H1 (cell line): ENCODE results near the gene POU2F1. TPM values are rescaled to one million over a fixed set of nuclear protein-coding genes. Genes with fewer than 3 reads are reported as not detected.

ENCODE experiments used
- CTCF ChIA-PET: fragments of 300-600 bp; sonication (Branson Sonifier 250); formaldehyde crosslinking; loops from one replicate; lab custom pipeline; 2021; ENCODE audit not compliant: partially characterized antibody; lab: Charles Lee
- POLR2A ChIA-PET: fragments of 300-600 bp; sonication (Branson Sonifier 250); formaldehyde crosslinking; loops from one replicate; lab custom pipeline; 2021; ENCODE audit warnings: inconsistent platforms; ENCODE audit not compliant: partially characterized antibody; lab: Charles Lee
- DNase-seq, 2 experiments: peaks; one replicate each; pipeline versions ENCODE4 v3.0.0 to v3.0.0-alpha.2; 2010 to 2022; ENCODE audit warnings: low spot score in 2 of 2, low read depth in 1 of 2, mixed read lengths in 1 of 2
- FAIRE-seq: peaks from 2 replicates; lab custom pipeline; 2011; peaks lifted over from hg19 to GRCh38; lab: Jason Lieb, UNC
- H2AFZ ChIP-seq: 2 replicates; pipeline ENCODE4 v1.8.1; 2012; ENCODE audit warnings: low read length, inconsistent platforms
- H2AK5ac ChIP-seq: 2 replicates; pipeline ENCODE4 v1.6.1; 2013; ENCODE audit warnings: low read depth, low read length
- H2BK120ac ChIP-seq: replicated peaks from 2 replicates; pipeline ENCODE3; 2013; ENCODE audit warnings: low read depth, low read length, inconsistent platforms
- H2BK12ac ChIP-seq: 2 replicates; pipeline ENCODE4 v1.6.1; 2013; ENCODE audit warnings: low read depth, low read length
- H2BK15ac ChIP-seq: 2 replicates; pipeline ENCODE4 v1.6.1; 2013; ENCODE audit warnings: low read length
- H2BK20ac ChIP-seq: 2 replicates; pipeline ENCODE4 v1.6.1; 2013; ENCODE audit warnings: low read length
- H2BK5ac ChIP-seq: 2 replicates; pipeline ENCODE4 v1.6.1; 2013; ENCODE audit warnings: low read depth, low read length
- H3K14ac ChIP-seq: 2 replicates; pipeline ENCODE4 v1.6.1; 2013; ENCODE audit warnings: inconsistent platforms; ENCODE audit not compliant: insufficient read length
- H3K18ac ChIP-seq: 2 replicates; pipeline ENCODE4 v1.6.1; 2013; ENCODE audit warnings: low read length; ENCODE audit errors: extremely low read depth
- H3K23ac ChIP-seq: 2 replicates; pipeline ENCODE4 v1.6.1; 2013; ENCODE audit warnings: inconsistent platforms; ENCODE audit not compliant: insufficient read length
- H3K23me2 ChIP-seq: 2 replicates; pipeline ENCODE4 v1.6.1; 2013; ENCODE audit warnings: low read depth, low read length
- H3K27ac ChIP-seq: 2 replicates; pipeline ENCODE4 v1.6.1; 2011; ENCODE audit warnings: low read depth, low read length, inconsistent platforms
- H3K27me3 ChIP-seq, 4 experiments: replicated peaks in 1 of 4; 1 replicate in 1 of 4; 2 replicates in 3 of 4; pipeline versions ENCODE4 v1.6.1 to v1.8.1; 2011 to 2013; ENCODE audit warnings: low read length in 3 of 4, mild to moderate bottlenecking in 3 of 4, inconsistent platforms in 2 of 4, mixed read lengths in 2 of 4, moderate library complexity in 1 of 4; ENCODE audit not compliant: control insufficient read depth in 3 of 4, insufficient read depth in 3 of 4; ENCODE audit errors: extremely low read depth in 1 of 4
- H3K36me3 ChIP-seq, 4 experiments: 2 replicates each; pipeline versions ENCODE4 v1.6.1 to v1.8.1; 2011 to 2013; ENCODE audit warnings: mild to moderate bottlenecking in 4 of 4, low read length in 3 of 4, moderate library complexity in 2 of 4, control low read depth in 1 of 4, inconsistent platforms in 1 of 4; ENCODE audit not compliant: insufficient read depth in 4 of 4, control insufficient read depth in 2 of 4
- H3K4ac ChIP-seq: replicated peaks from 2 replicates; pipeline ENCODE3; 2013; ENCODE audit warnings: low read length, low read depth, mixed read lengths, inconsistent platforms; ENCODE audit not compliant: insufficient read length
- H3K4me1 ChIP-seq, 4 experiments: replicated peaks in 1 of 4; 1 replicate in 1 of 4; 2 replicates in 3 of 4; pipeline versions ENCODE4 v1.6.1 to v1.8.1; 2011 to 2013; ENCODE audit warnings: low read length in 3 of 4, inconsistent platforms in 2 of 4, mixed read lengths in 1 of 4; ENCODE audit not compliant: insufficient read depth in 4 of 4, control insufficient read depth in 3 of 4
- H3K4me2 ChIP-seq, 2 experiments: 2 replicates each; pipeline versions ENCODE4 v1.6.1 to v1.8.1; 2011 to 2013; ENCODE audit warnings: low read depth in 2 of 2, low read length in 2 of 2, control low read depth in 1 of 2, inconsistent platforms in 1 of 2, mild to moderate bottlenecking in 1 of 2; ENCODE audit not compliant: insufficient read depth in 1 of 2
- H3K4me3 ChIP-seq, 4 experiments: fragments of 200-600, 300-600 bp in 1 of 4; sonication (generic), shearing (Covaris generic), sonication (Bioruptor Twin) in 1 of 4; 2 replicates each; pipeline versions ENCODE4 v1.5.1 to v1.8.1; 2011 to 2016; ENCODE audit warnings: low read length in 4 of 4, low read depth in 3 of 4, control low read depth in 2 of 4, inconsistent platforms in 2 of 4, mild to moderate bottlenecking in 2 of 4, mixed read lengths in 1 of 4, moderate library complexity in 1 of 4; ENCODE audit not compliant: insufficient read depth in 2 of 4; ENCODE audit errors: extremely low read depth in 1 of 4
- H3K56ac ChIP-seq: replicated peaks from 2 replicates; pipeline ENCODE3; 2013; ENCODE audit warnings: low read depth, mild to moderate bottlenecking, mixed read lengths, low read length, inconsistent platforms; ENCODE audit not compliant: insufficient read length
- H3K79me1 ChIP-seq: 2 replicates; pipeline ENCODE4 v1.6.1; 2013; ENCODE audit warnings: low read depth, low read length, control low read depth
- H3K79me2 ChIP-seq, 2 experiments: 2 replicates each; pipeline versions ENCODE4 v1.6.1 to v1.8.1; 2012 to 2013; ENCODE audit warnings: low read length in 2 of 2, mild to moderate bottlenecking in 2 of 2, inconsistent platforms in 1 of 2; ENCODE audit not compliant: insufficient read depth in 2 of 2, control insufficient read depth in 1 of 2
- H3K9ac ChIP-seq, 4 experiments: replicated peaks in 1 of 4; 1 replicate in 1 of 4; 2 replicates in 3 of 4; pipeline versions ENCODE4 v1.6.1 to v1.8.1; 2011 to 2013; ENCODE audit warnings: low read depth in 3 of 4, low read length in 3 of 4, control low read depth in 2 of 4, mild to moderate bottlenecking in 2 of 4, moderate library complexity in 2 of 4, inconsistent platforms in 1 of 4; ENCODE audit errors: extremely low read depth in 1 of 4
- H3K9me3 ChIP-seq, 2 experiments: 2 replicates each; pipeline versions ENCODE4 v1.6.1 to v1.8.1; 2012 to 2013; ENCODE audit warnings: mild to moderate bottlenecking in 2 of 2, moderate library complexity in 2 of 2, control low read depth in 1 of 2, inconsistent platforms in 1 of 2, low read depth in 1 of 2, low read length in 1 of 2, mixed read lengths in 1 of 2; ENCODE audit not compliant: insufficient read depth in 2 of 2
- H4K20me1 ChIP-seq, 2 experiments: replicated peaks in 1 of 2; 2 replicates each; pipeline versions ENCODE3 to v1.8.1; 2011 to 2013; ENCODE audit warnings: inconsistent platforms in 2 of 2, low read length in 2 of 2, mild to moderate bottlenecking in 1 of 2; ENCODE audit not compliant: insufficient read depth in 2 of 2, control insufficient read depth in 1 of 2
- H4K5ac ChIP-seq: 2 replicates; pipeline ENCODE4 v1.6.1; 2013; ENCODE audit warnings: low read length, low read depth, mixed read lengths, inconsistent platforms; ENCODE audit not compliant: insufficient read length
- H4K8ac ChIP-seq: 2 replicates; pipeline ENCODE4 v1.8.0; 2013; ENCODE audit warnings: mild to moderate bottlenecking, moderate library complexity, low read length, inconsistent platforms; ENCODE audit not compliant: insufficient read depth; ENCODE audit errors: extremely low read depth
- H4K91ac ChIP-seq: replicated peaks from 2 replicates; pipeline ENCODE3; 2013; ENCODE audit warnings: low read length, mixed read lengths, inconsistent platforms; ENCODE audit not compliant: insufficient read length
- ASH2L ChIP-seq: fragments of 200-600, 300-600 bp; sonication (generic); IDR thresholded peaks from one replicate; pipeline ENCODE4 v1.7.1; 2017; ENCODE audit warnings: low read length
- EZH2 ChIP-seq: fragments of 200-600 bp; sonication (generic); IDR thresholded peaks from 2 replicates; pipeline ENCODE4 v1.7.1; 2012; ENCODE audit warnings: low read depth, mild to moderate bottlenecking, moderate library complexity, low read length, inconsistent platforms; ENCODE audit not compliant: severe bottlenecking
- GABPA ChIP-seq: IDR thresholded peaks from 2 replicates; pipeline ENCODE4 v1.6.1; 2011; ENCODE audit warnings: mild to moderate bottlenecking, low read length, moderate library complexity, borderline replicate concordance; ENCODE audit not compliant: insufficient read depth
- HDAC2 ChIP-seq, 2 experiments: fragments of 300-600 bp in 1 of 2; sonication (generic) in 1 of 2; IDR thresholded peaks; 2 replicates each; pipeline ENCODE4 v1.6.1; 2011 to 2012; ENCODE audit warnings: low read depth in 2 of 2, low read length in 2 of 2, mild to moderate bottlenecking in 2 of 2, moderate library complexity in 2 of 2, borderline replicate concordance in 1 of 2, inconsistent platforms in 1 of 2
- JUN ChIP-seq: IDR thresholded peaks from 2 replicates; pipeline ENCODE4 v1.6.1; 2011; ENCODE audit warnings: low read depth, mild to moderate bottlenecking, improper control_type of control experiment, low read length
- MAX ChIP-seq: IDR thresholded peaks from 2 replicates; pipeline ENCODE4 v1.6.1; 2012; ENCODE audit warnings: inconsistent platforms
- POLR2A ChIP-seq, 2 experiments: IDR thresholded peaks; 1 replicate in 1 of 2; 2 replicates in 1 of 2; pipeline ENCODE4 v1.6.1; 2011; ENCODE audit warnings: low read depth in 2 of 2, low read length in 2 of 2, mild to moderate bottlenecking in 2 of 2; ENCODE audit errors: control extremely low read depth in 1 of 2
- POLR2AphosphoS5 ChIP-seq: IDR thresholded peaks from 2 replicates; pipeline ENCODE4 v1.6.1; 2011; ENCODE audit warnings: low read depth, low read length
- SAP30 ChIP-seq: fragments of 300-600 bp; sonication (generic); IDR thresholded peaks from 2 replicates; pipeline ENCODE4 v1.7.1; 2012; ENCODE audit warnings: low read length, moderate library complexity, mild to moderate bottlenecking, inconsistent platforms; ENCODE audit not compliant: insufficient read depth, insufficient replicate concordance
- SIX5 ChIP-seq: IDR thresholded peaks from 2 replicates; pipeline ENCODE4 v1.6.1; 2011; ENCODE audit warnings: mild to moderate bottlenecking, low read depth, low read length
- SP1 ChIP-seq: IDR thresholded peaks from 2 replicates; pipeline ENCODE4 v1.6.1; 2011; ENCODE audit warnings: low read depth, low read length
- TCF12 ChIP-seq: IDR thresholded peaks from 2 replicates; pipeline ENCODE4 v1.6.1; 2011; ENCODE audit warnings: low read depth, mild to moderate bottlenecking, low read length
- YY1 ChIP-seq: IDR thresholded peaks from 2 replicates; pipeline ENCODE4 v1.6.1; 2011; ENCODE audit warnings: low read depth, mild to moderate bottlenecking, low read length
- WGBS, 2 experiments: shearing (Covaris generic) in 1 of 2; methylation state at CpG; one replicate each; pipeline versions ENCODE4 v1.1.6 to v1.1.7; 2013 to 2015; ENCODE audit warnings: low lambda C conversion rate in 2 of 2, mixed read lengths in 2 of 2, inconsistent platforms in 1 of 2, low coverage in 1 of 2, missing lambda C conversion rate in 1 of 2; ENCODE audit not compliant: insufficient replicate concordance in 2 of 2, insufficient coverage in 1 of 2, insufficient read length in 1 of 2; ENCODE audit errors: extremely low coverage in 1 of 2, missing lambda C conversion rate in 1 of 2; 5-methylcytosine and 5-hydroxymethylcytosine counted together
- polyA plus RNA-seq, 7 experiments: library from polyadenylated mRNA; depleted of rRNA in 3 of 7; stranded (reverse) in 5 of 7; unstranded in 2 of 7; fragments of >200 nt in 5 of 7; fragments of 200-250 nt in 2 of 7; gene quantifications; 1 replicate in 5 of 7; 2 replicates in 1 of 7; 4 replicates in 1 of 7; pipeline versions ENCODE4 v1.2.1 to v1.2.3, GENCODE V29; 2011 to 2013; ENCODE audit warnings: missing spikeins in 2 of 7, mixed read lengths in 2 of 7
- total RNA-seq: library from RNA; stranded (reverse); fragmentation: NEBNext Ultra II Directional; extraction: Animal tissue kit (Norgen Biotek cat#: 25700); gene quantifications from 2 replicates; pipeline ENCODE4 v1.2.1, GENCODE V29; 2021

Gene POU2F1
- total and polyA plus RNA-seq, 2 of the 8 experiments (the other 6 are each of a cell fraction or from before 2014, with no cell fraction given), result 37.0 to 57.2 TPM

- H2BK12ac ChIP-seq, result no peak overlapping the region
- no peak overlapping the region for H3K14ac ChIP-seq
- H3K4me1 ChIP-seq, result peaks cover 0 to 10% (median 2%) of the 10 kb centered on the region in 4 experiments; a peak in 3 of 7 replicates
- H3K79me1 ChIP-seq, result 0 out of 2 replicates have a peak, but pooled peaks cover 2% of the 10 kb centered on the region
- no peak overlapping the region for H3K18ac ChIP-seq
- no peaks in the 10 kb centered on the region for H3K23me2 ChIP-seq
- no peak overlapping the region for H2BK15ac ChIP-seq
- no peak overlapping the region for H3K4ac ChIP-seq
- no peak overlapping the region for H3K9ac ChIP-seq
- no peak overlapping the region for H3K23ac ChIP-seq
- H4K91ac ChIP-seq, result no peak overlapping the region
- no peak overlapping the region for H2BK5ac ChIP-seq
- CTCF ChIA-PET, result interaction anchor here (1.9 kb wide), 1 partner anchor 13 kb away, joined by 7 read pairs; no protein-coding TSS in a partner anchor
- peaks cover 0 to 8% (median 0%) of the 10 kb centered on the region in 4 experiments; a peak in 2 of 8 replicates for H3K36me3 ChIP-seq
- H3K9me3 ChIP-seq, result no peaks in the 10 kb centered on the region
- WGBS, 2 experiments, result 90% methylated on average over 1 of the region's 1 CpG; no CpG with 5 or more reads in 1 of the 2 experiments
- H4K5ac ChIP-seq, result no peak overlapping the region
- H2BK120ac ChIP-seq, result no peak overlapping the region
- H3K4me2 ChIP-seq, result no peak overlapping the region
- no peak overlapping the region for H3K4me3 ChIP-seq
- H4K20me1 ChIP-seq, result peaks cover 1 to 4% of the 10 kb centered on the region in 2 experiments
- H2AK5ac ChIP-seq, result no peak overlapping the region
- H3K27ac ChIP-seq, result no peak overlapping the region
- no peak overlapping the region for H4K8ac ChIP-seq
- H2BK20ac ChIP-seq, result no peak overlapping the region
- FAIRE-seq, result no peak
- peaks cover 0 to 77% of the 10 kb centered on the region in 2 experiments; a peak in 2 of 4 replicates for H3K79me2 ChIP-seq
- no peak overlapping the region for H2AFZ ChIP-seq
- H3K56ac ChIP-seq, result no peak overlapping the region
- POLR2A ChIA-PET, result no interaction called here
- no peak for DNase-seq
- no peaks in the 10 kb centered on the region for H3K27me3 ChIP-seq
- TF ChIP-seq EZH2 (no peak), SIX5 (no peak), MAX (no peak), POLR2A (IDR thresholded peaks at IDR 0.05; ENCODE audit: control extremely low read depth in 1 of 2, low read depth in 2 of 2, low read length in 2 of 2) (no peak), YY1 (no peak), POLR2AphosphoS5 (no peak), JUN (no peak), SAP30 (no peak), GABPA (no peak), HDAC2 (IDR thresholded peaks at IDR 0.05; ENCODE audit: borderline replicate concordance in 1 of 2, low read depth in 2 of 2, low read length in 2 of 2) (no peak), TCF12 (no peak), ASH2L (no peak), SP1 (no peak)
These were observed 110.1 kb downstream of the POU2F1 start for GRCh38 chr1:167330601-167331293.
